Gastrocnemius medialis (tissue), 4 donors: ENCODE results near the gene LEKR1. TPM values are rescaled to one million over a fixed set of nuclear protein-coding genes. Genes with fewer than 3 reads are reported as not detected.

Source experiments
- ATAC-seq, 2 donors: fragments of 150-250 bp; one replicate each; pipeline ENCODE4 v1.9.1; 2016
- DNase-seq, 2 donors: peaks; one replicate each; pipeline ENCODE4 v3.0.0-alpha.2; 2019
- H3K27ac ChIP-seq, 4 donors: fragments of 200-600 bp; sonication (generic); 1 replicate in 1 of 4; 2 replicates in 3 of 4; pipeline ENCODE4 v1.5.1; 2016 to 2018; ENCODE audit warnings: mild to moderate bottlenecking in 2 of 4, moderate library complexity in 1 of 4
- H3K27me3 ChIP-seq, 3 donors: fragments of 200-600 bp; sonication (generic) in 2 of 3; 1 replicate in 1 of 3; 2 replicates in 2 of 3; pipeline versions ENCODE4 v1.5.1 to v1.6.0; 2016 to 2019; ENCODE audit warnings: mild to moderate bottlenecking in 1 of 3, moderate library complexity in 1 of 3
- H3K36me3 ChIP-seq, 2 donors: fragments of 200-600 bp; sonication (generic) in 1 of 2; one replicate each; pipeline ENCODE4 v1.5.1; 2017 to 2018
- H3K4me1 ChIP-seq, 2 donors: fragments of 200-600 bp; sonication (generic) in 1 of 2; one replicate each; pipeline ENCODE4 v1.5.1; 2016 to 2017; ENCODE audit warnings: mild to moderate bottlenecking in 2 of 2
- H3K4me3 ChIP-seq, 4 donors: fragments of 200-600 bp; sonication (generic) in 3 of 4; 1 replicate in 1 of 4; 2 replicates in 3 of 4; pipeline ENCODE4 v1.5.1; 2016 to 2019; ENCODE audit warnings: mild to moderate bottlenecking in 2 of 4
- H3K9me3 ChIP-seq, 3 donors: fragments of 200-600 bp; sonication (generic) in 2 of 3; 1 replicate in 1 of 3; 2 replicates in 2 of 3; pipeline ENCODE4 v1.5.1; 2016 to 2019
- CTCF ChIP-seq, 5 experiments: fragments of 450-650 bp in 3 of 5; fragments of 200-600 bp in 2 of 5; sonication (generic) in 2 of 5; IDR thresholded peaks in 4 of 5; conservative IDR thresholded peaks in 1 of 5; 1 replicate in 4 of 5; 2 replicates in 1 of 5; pipeline ENCODE4 v1.5.1; 2016 to 2019; ENCODE audit warnings: antibody characterized with exemption in 5 of 5, mild to moderate bottlenecking in 3 of 5, moderate library complexity in 3 of 5
- POLR2A ChIP-seq, 2 donors: fragments of 450-650 bp; IDR thresholded peaks; one replicate each; pipeline ENCODE4 v1.6.1; 2017; ENCODE audit warnings: antibody characterized with exemption in 2 of 2, mild to moderate bottlenecking in 2 of 2, moderate library complexity in 2 of 2
- in situ Hi-C, 4 donors: fragments of 200-750 bp; cut with MboI; loops; one replicate each; pipeline versions ENCODE4 v1.15.0 to v1.8.0; 2017; ENCODE audit warnings: low sequenced_read_pairs in 4 of 4
- intact Hi-C: fragments of 100-400 bp; cut with DNase I; formaldehyde crosslinking; loops from one replicate; pipeline ENCODE4 v1.15.1; 2023; ENCODE audit warnings: low total_unique reads
- total RNA-seq, 4 donors: library from RNA; depleted of rRNA; stranded (reverse); fragments of >200 nt; gene quantifications; one replicate each; pipeline versions ENCODE4 v1.1.0 to v1.2.3, GENCODE V29; 2016

The LEKR1 gene
- total RNA-seq, 4 donors from 2014 or later: 0.20 to 0.56 TPM; not detected in 2

- peaks cover 25 to 33% of the 10 kb centered on the region in 2 donors for H3K4me1 ChIP-seq
- H3K27me3 ChIP-seq: no peaks in the 10 kb centered on the region
- in situ Hi-C loops: loop anchor here (5.0 to 25.0 kb wide), 9 partner anchors 52 to 920 kb away; partner anchors contain the start of genes LEKR1 (in 2 of the 4), SSR3 (in 2 of the 4) and TIPARP (in 1 of the 4)
- H3K27ac ChIP-seq: peak overlapping the region; percentile 20 to 75 (median 64)
- ATAC-seq: peak; percentile 25 to 65
- intact Hi-C loops: loop anchor here (5.0 kb wide), 2 partner anchors 525 to 1560 kb away; partner anchors contain the start of genes GFM1 and SSR3
- DNase-seq: peak; percentile 44 to 48
- H3K9me3 ChIP-seq: no peaks in the 10 kb centered on the region
- TF ChIP-seq CTCF (IDR thresholded peaks at IDR 0.05 in 4 of 5, conservative IDR thresholded peaks at IDR 0.05 in 1 of 5) (no peak), POLR2A (IDR thresholded peaks at IDR 0.05) (peak in 1 of 2 donors; percentile 13)
- no peaks in the 10 kb centered on the region for H3K36me3 ChIP-seq
- no peak overlapping the region for H3K4me3 ChIP-seq
Observed at GRCh38 chr3:157082305-157082982, 256.3 kb downstream of the LEKR1 start.

- TF ChIP-seq POLR2A (IDR thresholded peaks at IDR 0.05): no peak
- no peak for TF ChIP-seq CTCF (IDR thresholded peaks at IDR 0.05 in 4 of 5, conservative IDR thresholded peaks at IDR 0.05 in 1 of 5)
- no peaks in the 10 kb centered on the region for H3K36me3 ChIP-seq
- peaks cover 35 to 43% of the 10 kb centered on the region in 2 donors for H3K4me1 ChIP-seq
- intact Hi-C loops: loop anchor here (5.0 kb wide), 2 partner anchors 527 to 1558 kb away; partner anchors contain the start of genes GFM1 and SSR3
- H3K9me3 ChIP-seq: no peaks in the 10 kb centered on the region
- DNase-seq (no peak), ATAC-seq (no peak)
- in situ Hi-C loops: loop anchor here (5.0 to 25.0 kb wide), 9 partner anchors 51 to 922 kb away; partner anchors contain the start of genes LEKR1 (in 2 of the 4), SSR3 (in 2 of the 4) and TIPARP (in 1 of the 4)
- H3K27me3 ChIP-seq: no peaks in the 10 kb centered on the region
- no peak overlapping the region for H3K27ac ChIP-seq
- H3K4me3 ChIP-seq: no peak overlapping the region
Observed at GRCh38 chr3:157083824-157084223, 257.7 kb downstream of the LEKR1 start.

- intact Hi-C loops (loop anchor here (5.0 kb wide), 1 partner anchor 544 kb away; no protein-coding TSS in a partner anchor), in situ Hi-C loops (loop anchor here (10.0 to 25.0 kb wide), 6 partner anchors 49 to 924 kb away; partner anchors contain the start of genes LEKR1 (in 2 of the 4) and SSR3 (in 2 of the 4))
- no peaks in the 10 kb centered on the region for H3K36me3 ChIP-seq
- no peak overlapping the region for H3K4me3 ChIP-seq
- peak; percentile 43 to 48 for ATAC-seq
- no peaks in the 10 kb centered on the region for H3K27me3 ChIP-seq
- peaks cover 42 to 54% of the 10 kb centered on the region in 2 donors for H3K4me1 ChIP-seq
- no peaks in the 10 kb centered on the region for H3K9me3 ChIP-seq
- DNase-seq: peak; percentile 60 to 83
- H3K27ac ChIP-seq: peak overlapping the region; percentile 99 to 100 (median 100)
- TF ChIP-seq CTCF (IDR thresholded peaks at IDR 0.05 in 4 of 5, conservative IDR thresholded peaks at IDR 0.05 in 1 of 5) (no peak), POLR2A (IDR thresholded peaks at IDR 0.05) (peak; percentile 37 to 42)
Observed at GRCh38 chr3:157086060-157086750, 260.1 kb downstream of the LEKR1 start.

GRCh38 chr3:157086775-157087174, 260.6 kb downstream of the LEKR1 start:
- in situ Hi-C loops: loop anchor here (10.0 to 25.0 kb wide), 6 partner anchors 48 to 924 kb away; partner anchors contain the start of genes LEKR1 (in 2 of the 4) and SSR3 (in 2 of the 4)

More at GRCh38 chr3:157086775-157087174, 260.6 kb downstream of the LEKR1 start:
- Histone ChIP-seq H3K36me3 (no peaks in the 10 kb centered on the region), H3K4me3 (no peak overlapping the region), H3K27me3 (no peaks in the 10 kb centered on the region), H3K27ac (peak overlapping the region; percentile 99 to 100 (median 100)), H3K4me1 (peaks cover 41 to 49% of the 10 kb centered on the region in 2 donors), H3K9me3 (no peaks in the 10 kb centered on the region)
- intact Hi-C loops: loop anchor here (5.0 kb wide), 1 partner anchor 544 kb away; no protein-coding TSS in a partner anchor
- ATAC-seq (no peak), DNase-seq (no peak)
- TF ChIP-seq CTCF (IDR thresholded peaks at IDR 0.05 in 4 of 5, conservative IDR thresholded peaks at IDR 0.05 in 1 of 5) (no peak), POLR2A (IDR thresholded peaks at IDR 0.05) (no peak)
